Upper lobe of left lung (tissue), 6 donors: ENCODE measurements around the gene MCM3. TPM values are rescaled to one million over a fixed set of nuclear protein-coding genes. Genes with fewer than 3 reads are reported as not detected.
A peak's percentile ranks its signal among the peaks of the same experiment; 100 is the strongest.

Experiments used
- ATAC-seq, 2 donors: fragments of 200-7000 bp; cut with Tn5 transposase; one replicate each; pipeline ENCODE4 v1.9.1; 2022; ENCODE audit warnings: mild to moderate bottlenecking in 2 of 2, moderate library complexity in 2 of 2; ENCODE audit not compliant: low FRiP score in 2 of 2
- DNase-seq, 2 donors: peaks; one replicate each; pipeline ENCODE4 v3.0.0-alpha.2; 2019 to 2020
- H3K27ac ChIP-seq, 4 donors: fragments of 200-600 bp; sonication (generic); one replicate each; pipeline ENCODE4 v1.5.1; 2016 to 2019
- H3K27me3 ChIP-seq, 4 donors: fragments of 200-600 bp; sonication (generic); one replicate each; pipeline ENCODE4 v1.5.1; 2017 to 2019
- H3K36me3 ChIP-seq, 4 donors: fragments of 200-600 bp; sonication (generic); one replicate each; pipeline ENCODE4 v1.5.1; 2016 to 2019
- H3K4me1 ChIP-seq, 4 donors: fragments of 200-600 bp; sonication (generic); one replicate each; pipeline ENCODE4 v1.5.1; 2018 to 2019
- H3K4me3 ChIP-seq, 4 donors: fragments of 200-600 bp; sonication (generic); one replicate each; pipeline ENCODE4 v1.5.1; 2017 to 2019; ENCODE audit warnings: mild to moderate bottlenecking in 2 of 4, moderate library complexity in 1 of 4
- H3K9me3 ChIP-seq, 4 donors: fragments of 200-600 bp; sonication (generic); one replicate each; pipeline ENCODE4 v1.5.1; 2018 to 2019
- CTCF ChIP-seq, 6 experiments: fragments of 450-650 bp in 4 of 6; fragments of 200-600 bp in 2 of 6; sonication (generic) in 2 of 6; IDR thresholded peaks; one replicate each; pipeline ENCODE4 v1.5.1; 2016 to 2019; ENCODE audit warnings: antibody characterized with exemption in 6 of 6
- EP300 ChIP-seq, 4 donors: sonication (generic); formaldehyde crosslinking; IDR thresholded peaks; one replicate each; pipeline ENCODE4 v1.5.1; 2017; ENCODE audit warnings: antibody characterized with exemption in 4 of 4, control low read depth in 2 of 4
- POLR2A ChIP-seq, 4 donors: fragments of 450-650 bp; IDR thresholded peaks; one replicate each; pipeline ENCODE4 v1.5.1; 2016 to 2017; ENCODE audit warnings: antibody characterized with exemption in 4 of 4, mild to moderate bottlenecking in 2 of 4
- POLR2AphosphoS5 ChIP-seq, 2 donors: sonication (generic); formaldehyde crosslinking; IDR thresholded peaks; one replicate each; pipeline ENCODE4 v1.5.1; 2017; ENCODE audit warnings: antibody characterized with exemption in 2 of 2
- WGBS, 2 donors: methylation state at CpG; one replicate each; pipeline ENCODE4 v1.1.5; 2017 to 2018; 5-methylcytosine and 5-hydroxymethylcytosine counted together
- total RNA-seq, 6 donors: library from RNA; depleted of rRNA in 4 of 6; stranded (reverse); fragments of >200 nt in 4 of 6; gene quantifications; one replicate each; pipeline versions ENCODE4 v1.1.0 to v1.2.1, GENCODE V29; 2016 to 2021
- donor health status: DM: no; HTN: no; CAD: no; lungs with moderate emphysema.
- donor health status: DM: no; HTN: yes; CAD: no; lungs with severe emphysema.

The MCM3 gene
- total RNA-seq, 6 donors from 2014 or later, result 20.4 to 35.9 (median 28.2) TPM

- H3K27me3 ChIP-seq, result no peaks in the 10 kb centered on the region
- no peak for DNase-seq
- no peaks in the 10 kb centered on the region for H3K36me3 ChIP-seq
- ATAC-seq, result no peak
- H3K4me3 ChIP-seq, result no peak overlapping the region
- H3K9me3 ChIP-seq, result no peaks in the 10 kb centered on the region
- TF ChIP-seq EP300 (IDR thresholded peaks at IDR 0.05) (no peak), POLR2AphosphoS5 (IDR thresholded peaks at IDR 0.05) (no peak), POLR2A (IDR thresholded peaks at IDR 0.05) (no peak), CTCF (IDR thresholded peaks at IDR 0.05) (no peak)
- H3K4me1 ChIP-seq, result no peaks in the 10 kb centered on the region
- H3K27ac ChIP-seq, result no peak overlapping the region
Observed at GRCh38 chr6:52293067-52293466, 8.5 kb upstream of the MCM3 start.

- no peaks in the 10 kb centered on the region for H3K27me3 ChIP-seq
- TF ChIP-seq EP300 (IDR thresholded peaks at IDR 0.05) (no peak), POLR2AphosphoS5 (IDR thresholded peaks at IDR 0.05) (no peak), POLR2A (IDR thresholded peaks at IDR 0.05) (no peak), CTCF (IDR thresholded peaks at IDR 0.05) (no peak)
- 72 to 74% methylated on average over 2 of the region's 2 CpGs for WGBS, 2 donors
Observed at GRCh38 chr6:52288841-52289240, 4.3 kb upstream of the MCM3 start.

DNA sequence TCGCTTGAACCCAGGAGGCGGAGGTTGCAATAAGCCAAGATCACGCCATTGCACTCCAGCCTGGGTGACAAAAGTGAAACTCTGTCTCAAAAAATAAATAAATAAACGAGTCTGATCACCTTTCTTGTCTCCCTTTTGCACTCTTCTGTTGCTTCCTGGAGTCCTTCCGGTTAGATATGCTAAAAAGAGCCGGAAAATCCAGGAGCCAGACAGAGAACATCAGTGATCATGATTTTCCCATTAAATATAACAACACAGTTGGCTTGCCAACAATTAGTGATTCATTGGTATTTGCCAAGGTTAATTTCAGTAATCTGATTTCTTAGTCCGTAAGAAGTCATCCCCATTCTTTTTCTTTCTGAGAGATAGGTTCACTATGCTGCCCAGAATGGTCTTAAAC is 3.7 kb upstream of the MCM3 start:
- Histone ChIP-seq H3K36me3 (no peaks in the 10 kb centered on the region), H3K4me3 (no peak overlapping the region), H3K4me1 (peaks cover 8 to 17% (median 11%) of the 10 kb centered on the region in 4 donors), H3K27me3 (no peaks in the 10 kb centered on the region), H3K27ac (no peak overlapping the region), H3K9me3 (no peaks in the 10 kb centered on the region)
- DNase-seq (no peak), ATAC-seq (no peak)
- TF ChIP-seq POLR2AphosphoS5 (IDR thresholded peaks at IDR 0.05) (no peak), CTCF (IDR thresholded peaks at IDR 0.05) (no peak), POLR2A (IDR thresholded peaks at IDR 0.05) (no peak), EP300 (IDR thresholded peaks at IDR 0.05) (no peak)
- 89 to 90% methylated on average over 7 of the region's 7 CpGs for WGBS, 2 donors

More at GRCh38 chr6:52288841-52289240, 4.3 kb upstream of the MCM3 start:
- H3K9me3 ChIP-seq, result no peaks in the 10 kb centered on the region
- ATAC-seq (no peak), DNase-seq (no peak)
- H3K36me3 ChIP-seq, result no peaks in the 10 kb centered on the region
- peaks cover 2 to 11% (median 5%) of the 10 kb centered on the region in 4 donors for H3K4me1 ChIP-seq
- no peak overlapping the region for H3K27ac ChIP-seq
- no peak overlapping the region for H3K4me3 ChIP-seq

- WGBS, 2 donors, result 18 to 23% methylated on average over 2 of the region's 2 CpGs
- TF ChIP-seq POLR2AphosphoS5 (IDR thresholded peaks at IDR 0.05) (no peak), CTCF (IDR thresholded peaks at IDR 0.05) (peak; percentile 30 to 62 (median 48)), POLR2A (IDR thresholded peaks at IDR 0.05) (no peak)
- peak in 1 of 2 donors; percentile 73 for DNase-seq
Observed at GRCh38 chr6:52286798-52287432, 2.4 kb upstream of the MCM3 start.

More at GRCh38 chr6:52286798-52287432, 2.4 kb upstream of the MCM3 start:
- peaks cover 9 to 19% (median 14%) of the 10 kb centered on the region in 4 donors for H3K4me1 ChIP-seq
- H3K9me3 ChIP-seq, result no peaks in the 10 kb centered on the region
- peaks cover 1 to 8% (median 5%) of the 10 kb centered on the region in 4 donors for H3K36me3 ChIP-seq
- no peak overlapping the region for H3K27ac ChIP-seq
- ATAC-seq, result no peak
- no peaks in the 10 kb centered on the region for H3K27me3 ChIP-seq
- H3K4me3 ChIP-seq, result no peak overlapping the region
